Stimulated activated CD4-positive, alpha-beta T cell treated with anti-CD3 and anti-CD28 coated beads, Interleukin-1b, Interleukin-23, amount 100 ng/mL, for 24 hours (primary cell): ENCODE data around the gene ATP6V0B.

Experiments used
- DNase-seq, 4 experiments: peaks; one replicate each; pipeline ENCODE4 v3.0.0-alpha.2; 2020; ENCODE audit warnings: low read depth in 4 of 4, low spot score in 1 of 4

Gene ATP6V0B

DNA sequence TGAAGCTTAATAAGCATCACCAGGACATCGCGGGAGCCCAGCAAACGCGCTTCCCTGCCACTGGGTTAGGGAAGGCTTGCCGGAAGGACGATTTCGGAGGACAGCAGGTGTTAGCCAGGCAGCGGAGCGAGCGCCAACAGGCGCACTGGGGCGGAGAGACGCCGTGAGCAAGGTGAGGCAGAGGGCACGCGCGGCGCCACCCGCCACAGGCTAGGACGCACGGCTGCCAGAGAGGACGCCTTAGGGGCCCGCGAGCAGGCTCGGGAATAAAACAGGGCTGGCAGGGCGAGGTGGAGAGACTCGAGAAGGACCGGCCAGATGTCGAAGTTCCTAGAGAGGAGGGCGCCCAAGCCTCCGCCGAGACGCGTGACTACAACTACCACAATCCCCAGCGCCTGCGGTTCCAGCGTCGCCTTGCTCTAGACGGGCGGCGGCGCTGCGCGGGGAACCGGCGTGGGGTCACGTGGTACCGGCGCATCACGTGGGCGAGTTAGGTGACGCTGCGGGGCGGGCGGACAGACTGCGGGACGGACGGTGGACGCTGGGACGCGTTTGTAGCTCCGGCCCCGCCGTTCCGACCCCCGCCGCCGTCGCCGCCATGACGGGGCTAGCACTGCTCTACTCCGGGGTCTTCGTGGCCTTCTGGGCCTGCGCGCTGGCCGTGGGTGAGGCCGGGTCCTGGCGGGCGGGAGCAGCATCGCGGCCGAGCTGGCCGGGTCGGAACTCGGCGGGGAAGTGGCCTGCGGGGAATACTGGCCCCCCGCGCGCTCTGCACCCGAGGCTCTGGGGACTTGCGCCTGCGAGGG is at the start of gene ATP6V0B:
TSS of gene ATP6V0B (plus strand) at position 518 of the 806 bp plus-strand sequence. CDS start at position 599, 81 bp downstream.
- peak; percentile 92 to 96 (median 94) for DNase-seq

DNA sequence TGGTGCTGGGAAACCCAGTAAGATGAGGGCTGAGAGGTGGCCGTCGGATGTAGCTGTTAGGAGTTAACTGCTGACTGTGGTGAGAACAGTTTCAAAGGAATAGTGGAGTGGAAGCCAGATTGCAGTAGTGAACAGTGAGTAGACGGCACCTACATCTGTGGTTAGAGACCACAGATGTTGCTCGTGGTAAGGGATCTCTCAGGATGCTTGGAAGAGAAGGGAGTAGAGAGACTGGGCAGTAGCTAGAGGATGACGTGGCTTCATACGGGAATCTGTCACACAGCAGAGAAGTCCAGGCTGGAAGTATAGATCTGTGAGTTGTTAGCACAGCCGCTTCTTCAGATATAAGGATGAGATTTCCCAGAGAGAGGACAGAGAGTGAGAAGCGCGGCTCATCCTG is 48.9 kb upstream of the ATP6V0B start:
- no peak for DNase-seq

DNA sequence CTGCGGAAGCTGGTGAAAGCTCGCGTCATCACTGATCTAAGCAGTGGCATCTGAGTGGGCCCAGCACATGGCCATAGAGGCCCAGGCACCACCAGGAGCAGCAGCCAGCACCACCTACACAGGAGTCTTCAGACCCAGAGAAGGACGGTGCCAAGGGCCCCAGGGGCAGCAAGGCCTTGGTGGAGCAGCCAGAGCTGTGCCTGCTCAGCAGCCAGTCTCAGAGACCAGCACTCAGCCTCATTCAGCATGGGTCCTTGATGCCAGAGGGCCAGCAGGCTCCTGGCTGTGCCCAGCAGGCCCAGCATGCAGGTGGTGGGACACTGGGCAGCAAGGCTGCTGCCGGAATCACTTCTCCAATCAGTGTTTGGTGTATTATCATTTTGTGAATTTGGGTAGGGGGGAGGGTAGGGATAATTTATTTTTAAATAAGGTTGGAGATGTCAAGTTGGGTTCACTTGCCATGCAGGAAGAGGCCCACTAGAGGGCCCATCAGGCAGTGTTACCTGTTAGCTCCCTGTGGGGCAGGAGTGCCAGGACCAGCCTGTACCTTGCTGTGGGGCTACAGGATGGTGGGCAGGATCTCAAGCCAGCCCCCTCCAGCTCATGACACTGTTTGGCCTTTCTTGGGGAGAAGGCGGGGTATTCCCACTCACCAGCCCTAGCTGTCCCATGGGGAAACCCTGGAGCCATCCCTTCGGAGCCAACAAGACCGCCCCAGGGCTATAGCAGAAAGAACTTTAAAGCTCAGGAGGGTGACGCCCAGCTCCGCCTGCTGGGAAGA is 44.4 kb upstream of the ATP6V0B start:
- no peak for DNase-seq

DNA sequence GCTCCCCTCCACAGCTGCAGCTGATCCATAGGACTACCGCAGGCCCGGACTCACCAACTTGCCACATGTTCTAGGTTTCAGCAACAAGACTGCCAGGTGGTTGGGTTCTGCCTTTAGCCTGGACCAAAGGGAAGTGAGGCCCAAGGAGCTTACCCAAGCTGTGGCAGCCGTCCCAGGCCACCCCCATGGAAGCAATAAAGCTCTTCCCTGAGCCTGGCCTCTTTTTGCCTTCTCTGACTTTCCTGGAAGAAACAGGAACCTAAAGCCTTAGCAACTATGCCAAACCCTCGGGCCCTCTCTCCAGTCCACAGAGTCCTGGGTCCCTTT is 43.8 kb upstream of the ATP6V0B start:
- no peak for DNase-seq

DNA sequence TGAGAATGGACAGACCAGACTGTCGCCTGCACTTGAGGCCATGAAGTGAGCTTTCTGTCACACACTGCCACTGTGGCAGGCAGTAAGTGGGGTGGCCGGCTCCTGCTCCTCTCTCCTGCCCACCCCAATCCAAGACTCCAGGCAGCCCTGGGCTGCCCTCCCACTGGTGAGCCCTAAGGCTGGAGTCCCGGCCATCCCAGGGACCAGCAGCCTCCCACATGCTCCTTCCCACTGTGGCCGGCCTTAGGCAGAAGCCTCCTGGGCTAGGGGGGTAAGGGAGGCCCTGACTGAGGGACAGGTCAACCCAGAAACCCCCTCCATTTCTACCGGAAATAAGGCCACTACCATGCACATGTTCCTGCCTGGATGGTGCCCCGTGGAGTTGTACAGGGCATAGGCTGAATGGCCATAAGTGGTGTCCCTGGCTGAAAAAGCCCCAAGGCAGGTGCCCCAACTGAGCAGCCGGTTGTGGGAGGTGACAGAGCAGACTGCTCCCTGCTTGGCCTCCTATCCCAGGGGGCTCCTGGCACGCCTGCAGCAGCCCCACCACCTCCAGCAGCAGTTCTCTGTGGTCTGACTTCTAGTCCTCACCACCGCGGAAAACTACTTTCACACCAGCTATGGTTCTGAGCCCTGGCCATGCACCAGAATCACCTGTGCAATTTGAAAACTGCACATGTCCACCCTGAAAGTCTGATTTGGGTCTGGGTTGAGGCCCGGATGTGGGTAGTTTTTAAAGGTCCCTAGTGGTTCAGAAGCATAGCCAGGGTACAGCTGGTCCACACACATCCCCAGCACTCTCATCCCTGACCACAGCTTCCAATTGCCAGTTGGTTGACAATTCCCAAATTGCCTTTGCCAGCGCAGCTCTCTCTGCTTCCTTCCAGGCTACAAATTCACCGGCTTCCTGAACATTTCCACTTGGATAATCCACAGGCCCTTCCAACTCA is 42.8 kb upstream of the ATP6V0B start:
- DNase-seq: no peak

DNA sequence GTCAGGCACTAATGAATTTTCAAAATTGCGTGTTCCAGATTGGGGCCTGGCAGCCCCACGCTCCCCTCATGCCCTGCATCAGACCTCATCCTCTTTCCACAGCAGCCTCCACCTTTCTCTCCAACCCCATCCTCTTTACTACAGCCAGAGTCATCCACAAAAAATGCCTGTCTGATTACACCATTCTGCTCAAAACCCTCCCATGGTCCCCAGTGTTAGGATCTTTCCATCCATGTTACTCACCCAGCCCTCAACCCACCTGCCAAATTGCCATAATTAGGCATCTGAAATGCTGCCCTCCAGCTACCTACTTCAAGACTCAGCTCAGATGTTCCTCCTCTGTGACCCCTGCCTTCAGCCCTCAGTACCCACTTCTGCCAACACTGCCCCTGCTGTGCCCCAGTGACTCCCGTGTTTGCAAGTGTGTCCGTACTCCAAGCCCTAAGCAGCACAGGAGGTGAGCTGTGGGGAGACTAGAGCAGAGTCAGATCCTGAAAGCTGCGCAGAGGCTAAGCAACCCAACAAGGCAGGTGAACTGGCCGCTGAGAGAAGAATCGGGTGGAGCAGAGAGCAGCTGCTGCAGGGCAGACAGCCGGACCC is 41.9 kb upstream of the ATP6V0B start:
- no peak for DNase-seq

DNA sequence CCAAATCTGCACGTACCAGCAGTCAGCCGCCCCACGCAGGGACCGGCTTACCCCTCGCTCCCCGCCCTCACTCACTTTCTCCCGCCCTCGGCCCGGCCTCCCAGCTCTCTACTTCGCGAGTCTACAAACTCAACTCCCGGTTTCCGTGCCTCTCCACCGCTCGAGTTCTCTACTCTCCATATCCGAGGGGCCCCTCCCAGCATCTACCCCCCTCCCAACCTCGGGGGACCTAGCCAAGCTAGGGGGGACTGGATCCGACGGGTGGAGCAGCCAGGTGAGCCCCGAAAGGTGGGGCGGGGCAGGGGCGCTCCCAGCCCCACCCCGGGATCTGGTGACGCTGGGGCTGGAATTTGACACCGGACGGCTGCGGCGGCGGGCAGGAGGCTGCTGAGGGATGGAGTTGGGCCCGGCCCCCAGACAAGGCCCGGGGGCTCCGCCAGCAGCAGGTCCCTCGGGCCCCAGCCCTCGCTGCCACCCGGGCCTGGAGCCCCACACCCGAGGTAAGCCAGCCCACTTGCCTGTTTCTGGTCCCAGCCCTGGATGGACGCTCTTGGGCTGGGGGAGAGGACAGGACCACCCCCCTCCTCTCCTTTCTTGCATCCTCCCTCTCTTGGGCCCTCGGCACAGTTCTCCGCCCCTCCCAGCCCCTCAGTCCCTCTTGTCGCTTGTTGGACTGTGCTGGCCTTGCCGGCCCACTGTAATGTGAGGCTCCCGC is 41.2 kb upstream of the ATP6V0B start, which contains the start of gene ARTN:
TSS of gene ARTN (plus strand) at position 416 of the 715 bp plus-strand sequence. CDS start 1,856 bp downstream, outside the sequence.
- no peak for DNase-seq

DNA sequence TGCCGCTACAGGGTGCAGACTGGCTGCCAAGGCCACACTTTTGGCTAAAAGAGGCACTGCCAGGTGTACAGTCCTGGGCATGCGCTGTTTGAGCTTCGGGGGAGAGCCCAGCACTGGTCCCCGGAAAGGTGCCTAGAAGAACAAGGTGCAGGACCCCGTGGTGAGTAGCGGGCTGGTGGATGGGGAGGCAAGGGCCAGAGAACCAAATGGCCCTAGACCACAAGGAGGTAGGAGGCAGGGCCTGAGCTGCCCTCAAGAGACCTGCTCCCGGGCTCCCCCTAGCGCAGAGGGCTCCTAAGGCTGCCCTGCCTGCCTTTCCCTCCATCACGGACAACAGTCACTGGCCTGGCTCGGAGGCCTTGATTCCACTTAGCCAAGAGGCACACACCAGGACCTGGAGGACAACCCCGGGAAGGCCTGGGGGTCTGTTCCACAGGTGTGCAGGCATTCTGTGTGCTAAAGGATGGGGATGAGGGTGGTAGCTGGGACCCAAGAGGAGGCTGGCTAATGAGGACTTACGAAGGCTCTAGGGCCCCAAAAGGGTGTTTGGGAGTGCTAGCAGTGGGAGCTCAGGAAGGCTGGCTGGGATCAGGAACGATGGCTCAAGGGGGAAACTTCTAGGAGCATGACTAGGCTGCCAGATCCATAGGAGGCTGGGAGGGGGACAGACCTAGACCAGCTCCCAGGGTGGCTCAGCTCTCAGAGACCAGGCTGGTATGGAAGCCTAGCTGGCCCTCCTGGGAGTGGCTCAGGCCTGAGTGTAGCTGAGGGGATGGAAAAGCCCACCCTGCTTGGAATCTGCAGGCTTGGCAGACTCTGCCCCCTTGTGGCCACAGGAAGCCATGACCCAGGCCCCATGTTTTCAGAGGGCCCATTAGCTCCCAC is 40.4 kb upstream of the ATP6V0B start:
- DNase-seq: peak in 2 of 4 experiments; percentile 18 to 30

DNA sequence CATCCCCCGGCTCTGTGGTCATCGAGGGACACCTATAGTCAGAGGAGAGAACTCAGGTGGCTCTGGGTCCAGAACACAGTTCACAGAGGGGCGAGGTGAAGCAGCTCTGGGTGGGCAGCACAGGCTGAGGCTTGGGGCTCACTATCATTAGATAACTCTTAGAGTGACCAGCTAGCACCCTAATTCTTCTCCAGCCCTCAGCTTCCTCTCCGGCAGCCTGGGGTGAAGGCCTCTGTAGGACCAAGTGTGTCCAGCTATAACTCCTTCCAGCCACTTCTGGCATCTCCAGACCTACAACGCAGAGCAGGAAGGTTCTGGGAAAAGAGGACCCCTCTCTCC is 39.8 kb upstream of the ATP6V0B start:
- no peak for DNase-seq

DNA sequence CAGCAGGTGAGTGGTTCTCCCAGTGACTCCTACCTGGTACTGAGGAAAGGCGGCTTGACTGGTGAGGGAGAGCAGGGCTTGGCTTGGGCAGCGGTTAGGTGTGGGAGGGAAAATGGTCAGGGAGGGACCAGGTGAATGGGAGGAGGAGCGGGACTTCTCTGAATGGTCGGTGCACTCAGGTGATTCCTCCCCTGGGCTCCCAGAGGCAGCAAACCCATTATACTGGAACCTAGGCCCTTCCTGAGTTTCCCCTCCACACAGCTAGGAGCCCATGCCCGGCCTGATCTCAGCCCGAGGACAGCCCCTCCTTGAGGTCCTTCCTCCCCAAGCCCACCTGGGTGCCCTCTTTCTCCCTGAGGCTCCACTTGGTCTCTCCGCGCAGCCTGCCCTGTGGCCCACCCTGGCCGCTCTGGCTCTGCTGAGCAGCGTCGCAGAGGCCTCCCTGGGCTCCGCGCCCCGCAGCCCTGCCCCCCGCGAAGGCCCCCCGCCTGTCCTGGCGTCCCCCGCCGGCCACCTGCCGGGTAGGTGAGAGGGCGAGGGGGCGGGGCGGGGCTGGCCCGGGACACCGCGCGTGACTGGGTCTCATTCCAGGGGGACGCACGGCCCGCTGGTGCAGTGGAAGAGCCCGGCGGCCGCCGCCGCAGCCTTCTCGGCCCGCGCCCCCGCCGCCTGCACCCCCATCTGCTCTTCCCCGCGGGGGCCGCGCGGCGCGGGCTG is 38.9 kb upstream of the ATP6V0B start:
- no peak for DNase-seq

DNA sequence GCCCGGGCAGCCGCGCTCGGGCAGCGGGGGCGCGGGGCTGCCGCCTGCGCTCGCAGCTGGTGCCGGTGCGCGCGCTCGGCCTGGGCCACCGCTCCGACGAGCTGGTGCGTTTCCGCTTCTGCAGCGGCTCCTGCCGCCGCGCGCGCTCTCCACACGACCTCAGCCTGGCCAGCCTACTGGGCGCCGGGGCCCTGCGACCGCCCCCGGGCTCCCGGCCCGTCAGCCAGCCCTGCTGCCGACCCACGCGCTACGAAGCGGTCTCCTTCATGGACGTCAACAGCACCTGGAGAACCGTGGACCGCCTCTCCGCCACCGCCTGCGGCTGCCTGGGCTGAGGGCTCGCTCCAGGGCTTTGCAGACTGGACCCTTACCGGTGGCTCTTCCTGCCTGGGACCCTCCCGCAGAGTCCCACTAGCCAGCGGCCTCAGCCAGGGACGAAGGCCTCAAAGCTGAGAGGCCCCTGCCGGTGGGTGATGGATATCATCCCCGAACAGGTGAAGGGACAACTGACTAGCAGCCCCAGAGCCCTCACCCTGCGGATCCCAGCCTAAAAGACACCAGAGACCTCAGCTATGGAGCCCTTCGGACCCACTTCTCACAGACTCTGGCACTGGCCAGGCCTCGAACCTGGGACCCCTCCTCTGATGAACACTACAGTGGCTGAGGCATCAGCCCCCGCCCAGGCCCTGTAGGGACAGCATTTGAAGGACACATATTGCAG is 38.2 kb upstream of the ATP6V0B start:
- no peak for DNase-seq

DNA sequence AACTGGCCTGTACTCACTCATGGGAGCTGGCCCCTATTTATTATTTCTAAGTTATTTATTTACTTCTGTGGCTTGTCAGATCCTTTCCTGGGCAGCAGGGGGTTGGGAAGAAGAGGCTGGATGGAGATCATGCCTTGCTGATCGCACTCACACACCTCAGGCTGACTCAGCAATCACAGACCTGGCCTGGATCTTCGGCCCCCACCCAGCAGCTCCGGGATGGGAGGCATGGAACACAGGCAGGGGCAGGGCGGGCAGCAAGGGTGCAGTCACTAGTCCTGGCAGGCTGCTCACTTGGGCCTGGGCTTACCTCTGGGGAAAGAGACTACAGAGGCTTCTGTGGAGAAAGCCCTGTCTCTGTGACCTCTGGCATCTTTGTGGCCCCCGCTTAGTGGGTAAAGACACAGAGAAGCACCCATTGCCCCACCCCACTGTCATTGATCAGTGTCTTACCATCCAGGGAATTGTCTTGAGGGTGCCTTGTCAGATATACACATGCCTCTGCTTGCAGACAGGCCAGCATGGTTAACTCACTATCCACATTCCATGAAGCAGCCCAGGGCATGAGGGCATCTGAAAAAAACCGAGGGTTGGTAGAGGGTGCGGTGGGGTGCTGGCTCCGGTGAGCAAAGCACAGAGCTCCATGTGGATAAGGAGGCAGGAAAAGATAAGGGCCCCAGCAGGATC is 37.4 kb upstream of the ATP6V0B start:
- no peak for DNase-seq

DNA sequence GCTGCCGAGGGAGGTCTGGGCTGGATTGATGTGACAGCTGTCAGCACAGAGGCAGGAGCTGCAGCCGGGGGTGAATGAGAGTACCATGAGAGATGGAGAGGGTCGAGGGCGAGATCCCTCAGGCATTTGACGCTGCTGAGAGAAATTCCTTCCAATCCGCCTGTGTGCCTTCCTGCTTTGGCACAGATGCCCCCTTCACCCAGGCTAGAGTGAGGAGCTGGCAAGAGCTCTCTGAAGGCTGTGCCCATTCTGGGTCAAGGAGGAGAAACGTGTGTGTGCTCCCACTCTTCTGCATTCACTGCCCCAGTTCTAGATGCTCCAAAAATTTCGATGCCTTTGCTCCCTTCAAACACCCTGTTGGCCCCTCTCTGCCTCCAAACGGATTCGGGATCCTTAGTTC is 36.4 kb upstream of the ATP6V0B start:
- no peak for DNase-seq

DNA sequence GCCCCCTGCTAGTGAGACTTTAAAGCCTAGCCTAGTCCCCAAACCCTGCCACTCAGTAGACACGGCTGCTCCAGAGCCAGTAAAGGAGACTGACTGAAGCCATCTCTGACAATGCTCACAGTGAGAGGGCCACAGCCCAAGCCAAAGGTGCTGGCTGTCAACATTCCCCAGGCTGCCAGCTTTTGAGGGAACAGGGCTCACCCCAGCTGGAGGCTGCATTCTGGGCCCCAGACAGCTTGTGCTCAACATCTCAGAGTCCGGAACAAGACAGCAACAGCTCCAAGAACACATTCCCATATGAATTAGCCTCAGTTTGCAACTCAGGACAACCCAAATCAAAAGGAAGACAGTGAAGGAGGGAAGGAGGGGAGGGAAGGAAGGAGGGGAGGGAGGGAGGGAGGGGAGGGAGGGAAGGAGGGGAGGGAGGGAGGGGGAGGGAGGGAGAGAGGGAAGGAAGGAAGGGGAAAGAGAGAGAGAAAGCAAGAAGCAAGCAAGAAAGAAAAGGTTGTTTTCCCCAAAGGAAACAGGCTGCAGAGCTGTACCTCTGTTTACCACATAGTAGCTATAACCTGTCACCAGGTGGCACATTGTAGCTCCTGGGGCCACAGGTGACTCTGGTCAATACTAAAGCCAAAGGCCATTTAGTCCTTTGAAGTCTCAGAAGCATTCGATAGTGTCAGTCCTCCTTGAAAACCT is 35.7 kb upstream of the ATP6V0B start:
- DNase-seq: no peak

DNA sequence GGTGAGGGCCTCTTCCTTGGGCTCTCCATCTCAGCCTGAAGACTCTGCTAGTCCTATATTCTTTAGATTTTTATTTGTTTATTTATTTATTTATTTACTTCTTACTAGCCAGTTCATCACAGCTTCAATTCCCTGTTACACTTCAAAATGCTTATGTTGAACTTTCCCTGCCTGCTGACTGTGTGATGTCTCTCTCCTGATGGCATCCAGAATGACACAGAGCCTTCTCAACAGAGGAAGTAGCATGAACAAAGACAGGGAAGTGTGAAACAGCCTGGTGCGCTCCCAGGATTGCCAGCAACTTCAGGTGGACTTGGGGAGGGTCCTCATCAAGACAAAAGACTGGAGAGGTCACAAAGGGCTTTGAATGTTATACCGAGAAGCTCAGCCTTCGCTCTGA is 32.3 kb upstream of the ATP6V0B start:
- DNase-seq: no peak

DNA sequence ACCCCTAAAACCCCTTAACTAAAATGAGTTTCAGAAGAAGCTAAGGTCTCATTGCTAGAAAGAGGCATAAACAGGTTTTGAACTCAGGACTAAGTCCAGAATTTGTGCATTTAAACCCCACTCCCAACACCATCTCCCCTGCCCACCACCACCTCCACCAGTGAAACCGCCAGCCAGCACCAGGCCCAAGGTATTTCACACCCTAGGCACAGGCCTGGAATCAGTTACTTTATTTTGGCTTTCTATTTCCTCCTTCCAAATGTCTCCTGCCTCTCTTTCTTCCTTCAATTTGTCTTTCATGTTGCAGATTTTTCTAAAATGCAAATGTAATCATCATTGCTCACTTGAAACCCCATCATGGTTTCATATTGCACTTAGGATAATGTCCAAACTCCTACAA is 29.9 kb upstream of the ATP6V0B start:
- no peak for DNase-seq

DNA sequence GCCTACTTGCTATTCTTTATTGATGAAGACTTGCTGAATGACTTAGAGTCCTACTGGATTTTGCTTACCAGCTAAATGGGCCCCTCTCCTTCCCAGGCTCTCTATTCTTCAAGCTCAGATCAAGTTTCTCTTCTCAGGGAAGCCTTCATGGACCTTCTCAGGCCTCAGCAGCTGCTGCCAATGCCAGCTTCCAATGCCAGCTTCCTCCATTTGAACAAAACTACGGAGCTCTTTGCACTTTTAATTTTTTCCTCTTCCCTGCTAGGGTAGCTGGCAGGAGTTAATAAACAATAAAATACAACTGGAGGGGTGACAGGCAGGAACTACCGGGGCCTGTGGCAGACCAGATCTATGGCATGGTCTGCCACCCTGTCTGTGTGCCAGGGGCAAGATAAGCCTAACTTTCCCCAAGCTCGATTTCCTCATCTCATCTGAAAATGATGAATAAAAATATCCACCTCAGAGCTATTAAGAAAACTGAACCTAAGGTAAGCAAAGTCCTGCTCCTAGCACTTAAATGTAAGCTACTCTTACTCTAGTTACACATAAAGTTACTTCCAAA is 29.0 kb upstream of the ATP6V0B start:
- DNase-seq: no peak
